ENCODE measurements around the gene RNU6-1. TPM values are rescaled to one million over a fixed set of nuclear protein-coding genes. Genes with fewer than 3 reads are reported as not detected.

Gene RNU6-1
- total RNA-seq, 1 experiment from 2014 or later, result not detected

GRCh38 chr15:67857220-67857619 lies 17.4 kb upstream of the RNU6-1 start:
- no peaks in the 10 kb centered on the region for H3K4me1 Mint-ChIP-seq (ENCODE audit: low read depth, unreplicated experiment)
- no peaks in the 10 kb centered on the region for H3K9me3 Mint-ChIP-seq (ENCODE audit: low read depth, unreplicated experiment)
- H3K4me3 Mint-ChIP-seq (ENCODE audit: low read depth, unreplicated experiment), result no peak overlapping the region
- no peak for TF ChIP-seq CTCF (IDR thresholded peaks at IDR 0.05; ENCODE audit: unreplicated experiment)
- DNase-seq, result no peak
- BruUV-seq (replicated peaks), result no TSS peak
- no peaks in the 10 kb centered on the region for H3K27me3 Mint-ChIP-seq (ENCODE audit: unreplicated experiment)
- CTCF ChIA-PET, result no interaction called here
- intact Hi-C loops (cut with micrococcal nuclease; ENCODE audit: unreplicated experiment), result no loop called here
- H3K36me3 Mint-ChIP-seq (ENCODE audit: insufficient read depth, unreplicated experiment), result no peaks in the 10 kb centered on the region
- H3K27ac Mint-ChIP-seq (ENCODE audit: unreplicated experiment), result no peak overlapping the region

- H3K36me3 Mint-ChIP-seq (ENCODE audit: insufficient read depth, unreplicated experiment), result no peaks in the 10 kb centered on the region
- no peak overlapping the region for H3K4me3 Mint-ChIP-seq (ENCODE audit: low read depth, unreplicated experiment)
- no peaks in the 10 kb centered on the region for H3K27me3 Mint-ChIP-seq (ENCODE audit: unreplicated experiment)
- no peaks in the 10 kb centered on the region for H3K4me1 Mint-ChIP-seq (ENCODE audit: low read depth, unreplicated experiment)
- TF ChIP-seq CTCF (IDR thresholded peaks at IDR 0.05; ENCODE audit: unreplicated experiment), result no peak
- CTCF ChIA-PET, result no interaction called here
- DNase-seq, result no peak
- intact Hi-C loops (cut with micrococcal nuclease; ENCODE audit: unreplicated experiment), result no loop called here
- no peaks in the 10 kb centered on the region for H3K9me3 Mint-ChIP-seq (ENCODE audit: low read depth, unreplicated experiment)
- BruUV-seq (replicated peaks), result no TSS peak
- no peak overlapping the region for H3K27ac Mint-ChIP-seq (ENCODE audit: unreplicated experiment)
Measured at GRCh38 chr15:67855842-67856241, 16.0 kb upstream of the RNU6-1 start.

- CTCF ChIA-PET, result interaction anchor here (2.2 kb wide), 1 partner anchor 8 kb away, joined by 8 read pairs; no protein-coding TSS in a partner anchor
- intact Hi-C loops (cut with micrococcal nuclease; ENCODE audit: unreplicated experiment), result no loop called here
- no peaks in the 10 kb centered on the region for H3K4me1 Mint-ChIP-seq (ENCODE audit: low read depth, unreplicated experiment)
- H3K9me3 Mint-ChIP-seq (ENCODE audit: low read depth, unreplicated experiment), result no peaks in the 10 kb centered on the region
- no peaks in the 10 kb centered on the region for H3K27me3 Mint-ChIP-seq (ENCODE audit: unreplicated experiment)
- DNase-seq, result no peak
- H3K36me3 Mint-ChIP-seq (ENCODE audit: insufficient read depth, unreplicated experiment), result no peaks in the 10 kb centered on the region
- BruUV-seq (replicated peaks), result no TSS peak
- H3K4me3 Mint-ChIP-seq (ENCODE audit: low read depth, unreplicated experiment), result no peak overlapping the region
- TF ChIP-seq CTCF (IDR thresholded peaks at IDR 0.05; ENCODE audit: unreplicated experiment), result no peak
- H3K27ac Mint-ChIP-seq (ENCODE audit: unreplicated experiment), result no peak overlapping the region
Measured at GRCh38 chr15:67854358-67854757, 14.5 kb upstream of the RNU6-1 start.

GRCh38 chr15:67853454-67853853 lies 13.6 kb upstream of the RNU6-1 start:
- TF ChIP-seq CTCF (IDR thresholded peaks at IDR 0.05; ENCODE audit: unreplicated experiment), result no peak
- Mint-ChIP-seq H3K4me3 (ENCODE audit: low read depth, unreplicated experiment) (no peak overlapping the region), H3K27me3 (ENCODE audit: unreplicated experiment) (no peaks in the 10 kb centered on the region), H3K4me1 (ENCODE audit: low read depth, unreplicated experiment) (no peaks in the 10 kb centered on the region), H3K27ac (ENCODE audit: unreplicated experiment) (no peak overlapping the region), H3K36me3 (ENCODE audit: insufficient read depth, unreplicated experiment) (no peaks in the 10 kb centered on the region), H3K9me3 (ENCODE audit: low read depth, unreplicated experiment) (no peaks in the 10 kb centered on the region)
- DNase-seq, result no peak
- intact Hi-C loops (cut with micrococcal nuclease; ENCODE audit: unreplicated experiment), result no loop called here
- BruUV-seq (replicated peaks), result no TSS peak
- CTCF ChIA-PET, result interaction anchor here (0.6 to 2.2 kb wide), 4 partner anchors 9 to 794 kb away, joined by 3 to 8 read pairs (median 6); no protein-coding TSS in a partner anchor

All from Calu3 (cell line).